SK-N-SH treated with all-trans-retinoic acid at 6 μM for 48 hours (cell line): ENCODE data around the gene AKIP1.

Experiments used
- GLIS3 ChIP-seq: fragments of 250-450 bp; sonication (Bioruptor Pico); IDR thresholded peaks from 2 replicates; pipeline ENCODE4 v1.5.0; 2020; ENCODE audit warnings: mild to moderate bottlenecking, moderate library complexity
- ISL1 ChIP-seq: fragments of 250-450 bp; sonication (Bioruptor Pico); IDR thresholded peaks from 2 replicates; pipeline ENCODE4 v2.1.2; 2022; ENCODE audit warnings: mild to moderate bottlenecking, moderate library complexity
- POU6F1 ChIP-seq: fragments of 250-450 bp; sonication (Bioruptor Pico); IDR thresholded peaks from 2 replicates; pipeline ENCODE4 v1.8.0; 2021; ENCODE audit warnings: low read depth, mild to moderate bottlenecking, moderate library complexity, borderline replicate concordance
- PPARA ChIP-seq: fragments of 250-450 bp; sonication (Bioruptor Pico); IDR thresholded peaks from 2 replicates; pipeline ENCODE4 v1.5.0; 2020; ENCODE audit warnings: mild to moderate bottlenecking, borderline replicate concordance
- RARB ChIP-seq: fragments of 250-450 bp; sonication (Bioruptor Pico); IDR thresholded peaks from 2 replicates; pipeline ENCODE4 v1.8.0; 2021; ENCODE audit warnings: mild to moderate bottlenecking, moderate library complexity
- SNAI2 ChIP-seq: fragments of 250-450 bp; sonication (Bioruptor Pico); IDR thresholded peaks from 2 replicates; pipeline ENCODE4 v1.5.0; 2020; ENCODE audit warnings: mild to moderate bottlenecking, moderate library complexity
- TCF4 ChIP-seq: fragments of 250-450 bp; sonication (Bioruptor Pico); IDR thresholded peaks from 2 replicates; pipeline ENCODE4 v1.8.0; 2021; ENCODE audit warnings: mild to moderate bottlenecking, moderate library complexity, borderline replicate concordance
- ZFP3 ChIP-seq: fragments of 250-450 bp; sonication (Bioruptor Pico); IDR thresholded peaks from 2 replicates; pipeline ENCODE4 v1.5.0; 2020; ENCODE audit warnings: mild to moderate bottlenecking, moderate library complexity
- TF ChIP-seq, protein P1 (sequence below): fragments of 250-450 bp; sonication (Bioruptor Pico); IDR thresholded peaks from 2 replicates; pipeline ENCODE4 v1.8.0; 2020; ENCODE audit warnings: mild to moderate bottlenecking, moderate library complexity, borderline replicate concordance
- TF ChIP-seq, protein P2 (sequence below): fragments of 250-450 bp; sonication (Bioruptor Pico); IDR thresholded peaks from 2 replicates; pipeline ENCODE4 v1.5.1; 2020; ENCODE audit warnings: low read depth, mild to moderate bottlenecking, moderate library complexity

GRCh38 chr11:8863838-8864237 is 47.2 kb upstream of the AKIP1 start:
- TF ChIP-seq, protein P1, sequence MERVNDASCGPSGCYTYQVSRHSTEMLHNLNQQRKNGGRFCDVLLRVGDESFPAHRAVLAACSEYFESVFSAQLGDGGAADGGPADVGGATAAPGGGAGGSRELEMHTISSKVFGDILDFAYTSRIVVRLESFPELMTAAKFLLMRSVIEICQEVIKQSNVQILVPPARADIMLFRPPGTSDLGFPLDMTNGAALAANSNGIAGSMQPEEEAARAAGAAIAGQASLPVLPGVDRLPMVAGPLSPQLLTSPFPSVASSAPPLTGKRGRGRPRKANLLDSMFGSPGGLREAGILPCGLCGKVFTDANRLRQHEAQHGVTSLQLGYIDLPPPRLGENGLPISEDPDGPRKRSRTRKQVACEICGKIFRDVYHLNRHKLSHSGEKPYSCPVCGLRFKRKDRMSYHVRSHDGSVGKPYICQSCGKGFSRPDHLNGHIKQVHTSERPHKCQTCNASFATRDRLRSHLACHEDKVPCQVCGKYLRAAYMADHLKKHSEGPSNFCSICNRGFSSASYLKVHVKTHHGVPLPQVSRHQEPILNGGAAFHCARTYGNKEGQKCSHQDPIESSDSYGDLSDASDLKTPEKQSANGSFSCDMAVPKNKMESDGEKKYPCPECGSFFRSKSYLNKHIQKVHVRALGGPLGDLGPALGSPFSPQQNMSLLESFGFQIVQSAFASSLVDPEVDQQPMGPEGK: no peak
- TF ChIP-seq PPARA (CRISPR knock-in tag): no peak
- TF ChIP-seq SNAI2 (CRISPR knock-in tag): no peak
- TF ChIP-seq RARB (CRISPR knock-in tag): no peak
- no peak for TF ChIP-seq TCF4 (CRISPR knock-in tag)
- TF ChIP-seq GLIS3: no peak
- TF ChIP-seq, protein P2, sequence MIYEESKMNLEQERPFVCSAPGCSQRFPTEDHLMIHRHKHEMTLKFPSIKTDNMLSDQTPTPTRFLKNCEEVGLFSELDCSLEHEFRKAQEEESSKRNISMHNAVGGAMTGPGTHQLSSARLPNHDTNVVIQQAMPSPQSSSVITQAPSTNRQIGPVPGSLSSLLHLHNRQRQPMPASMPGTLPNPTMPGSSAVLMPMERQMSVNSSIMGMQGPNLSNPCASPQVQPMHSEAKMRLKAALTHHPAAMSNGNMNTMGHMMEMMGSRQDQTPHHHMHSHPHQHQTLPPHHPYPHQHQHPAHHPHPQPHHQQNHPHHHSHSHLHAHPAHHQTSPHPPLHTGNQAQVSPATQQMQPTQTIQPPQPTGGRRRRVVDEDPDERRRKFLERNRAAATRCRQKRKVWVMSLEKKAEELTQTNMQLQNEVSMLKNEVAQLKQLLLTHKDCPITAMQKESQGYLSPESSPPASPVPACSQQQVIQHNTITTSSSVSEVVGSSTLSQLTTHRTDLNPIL: no peak
- TF ChIP-seq ZFP3 (CRISPR knock-in tag): no peak
- no peak for TF ChIP-seq POU6F1 (CRISPR knock-in tag)
- TF ChIP-seq ISL1: no peak
